ENCODE data around the gene SLC44A5. TPM values are rescaled to one million over a fixed set of nuclear protein-coding genes. Genes with fewer than 3 reads are reported as not detected.
"Not testable (repeated sequence)": the region's sequence is repeated elsewhere in the genome, so short reads cannot be mapped to it uniquely, and the experiment has no call there.

SLC44A5 gene
- total RNA-seq, 1 donor from 2014 or later: 0.21 TPM

GRCh38 chr1:75612976-75613375 lies 2.1 kb upstream of the SLC44A5 start:
- TF ChIP-seq, protein P1, sequence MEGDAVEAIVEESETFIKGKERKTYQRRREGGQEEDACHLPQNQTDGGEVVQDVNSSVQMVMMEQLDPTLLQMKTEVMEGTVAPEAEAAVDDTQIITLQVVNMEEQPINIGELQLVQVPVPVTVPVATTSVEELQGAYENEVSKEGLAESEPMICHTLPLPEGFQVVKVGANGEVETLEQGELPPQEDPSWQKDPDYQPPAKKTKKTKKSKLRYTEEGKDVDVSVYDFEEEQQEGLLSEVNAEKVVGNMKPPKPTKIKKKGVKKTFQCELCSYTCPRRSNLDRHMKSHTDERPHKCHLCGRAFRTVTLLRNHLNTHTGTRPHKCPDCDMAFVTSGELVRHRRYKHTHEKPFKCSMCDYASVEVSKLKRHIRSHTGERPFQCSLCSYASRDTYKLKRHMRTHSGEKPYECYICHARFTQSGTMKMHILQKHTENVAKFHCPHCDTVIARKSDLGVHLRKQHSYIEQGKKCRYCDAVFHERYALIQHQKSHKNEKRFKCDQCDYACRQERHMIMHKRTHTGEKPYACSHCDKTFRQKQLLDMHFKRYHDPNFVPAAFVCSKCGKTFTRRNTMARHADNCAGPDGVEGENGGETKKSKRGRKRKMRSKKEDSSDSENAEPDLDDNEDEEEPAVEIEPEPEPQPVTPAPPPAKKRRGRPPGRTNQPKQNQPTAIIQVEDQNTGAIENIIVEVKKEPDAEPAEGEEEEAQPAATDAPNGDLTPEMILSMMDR (IDR thresholded peaks at IDR 0.05): no peak
- peaks cover 19% of the 10 kb centered on the region for H3K4me1 Mint-ChIP-seq (ENCODE audit: unreplicated experiment)
- DNase-seq (ENCODE audit: extremely low spot score, unreplicated experiment): no peak
- H3K36me3 Mint-ChIP-seq (ENCODE audit: unreplicated experiment): no peaks in the 10 kb centered on the region
- H3K4me3 Mint-ChIP-seq (ENCODE audit: unreplicated experiment): no peak overlapping the region
- no peaks in the 10 kb centered on the region for H3K9me3 Mint-ChIP-seq (ENCODE audit: unreplicated experiment)
- peaks cover 64% of the 10 kb centered on the region for H3K27me3 Mint-ChIP-seq (ENCODE audit: unreplicated experiment)
- H3K27ac Mint-ChIP-seq (ENCODE audit: unreplicated experiment): no peak overlapping the region

GRCh38 chr1:75602486-75602885 lies 8.4 kb downstream of the SLC44A5 start:
- TF ChIP-seq, protein P1 (IDR thresholded peaks at IDR 0.05): no peak
- Mint-ChIP-seq H3K27me3 (ENCODE audit: unreplicated experiment) (peaks cover 2% of the 10 kb centered on the region), H3K9me3 (ENCODE audit: unreplicated experiment) (peaks cover 4% of the 10 kb centered on the region), H3K4me1 (ENCODE audit: unreplicated experiment) (no peaks in the 10 kb centered on the region), H3K27ac (ENCODE audit: unreplicated experiment) (no peak overlapping the region), H3K36me3 (ENCODE audit: unreplicated experiment) (no peaks in the 10 kb centered on the region), H3K4me3 (ENCODE audit: unreplicated experiment) (no peak overlapping the region)
- no peak for DNase-seq (ENCODE audit: extremely low spot score, unreplicated experiment)

DNA sequence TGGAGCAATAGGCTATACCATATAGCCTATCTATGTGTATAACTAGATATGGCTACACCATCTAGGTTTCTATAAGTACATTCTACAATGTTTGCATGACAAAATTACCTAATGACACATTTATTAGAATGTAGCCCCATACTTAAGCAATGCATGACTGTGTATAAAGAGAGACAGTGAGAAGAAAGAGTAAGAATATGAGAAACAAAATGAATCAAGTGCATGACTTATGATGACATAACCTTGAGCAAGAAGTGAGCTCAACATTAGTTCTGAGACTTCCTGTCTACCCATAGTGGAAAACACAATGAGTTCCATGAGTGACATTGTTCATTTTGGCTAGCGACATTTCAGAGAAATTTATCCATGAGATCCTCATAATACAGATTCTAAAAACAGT lies 10.1 kb downstream of the SLC44A5 start:
- no peak for DNase-seq (ENCODE audit: extremely low spot score, unreplicated experiment)
- Mint-ChIP-seq H3K36me3 (ENCODE audit: unreplicated experiment) (no peaks in the 10 kb centered on the region), H3K9me3 (ENCODE audit: unreplicated experiment) (peaks cover 4% of the 10 kb centered on the region), H3K4me1 (ENCODE audit: unreplicated experiment) (no peaks in the 10 kb centered on the region), H3K4me3 (ENCODE audit: unreplicated experiment) (no peak overlapping the region), H3K27me3 (ENCODE audit: unreplicated experiment) (peaks cover 2% of the 10 kb centered on the region), H3K27ac (ENCODE audit: unreplicated experiment) (no peak overlapping the region)
- TF ChIP-seq, protein P1 (IDR thresholded peaks at IDR 0.05): no peak

- peaks cover 12% of the 10 kb centered on the region for H3K9me3 Mint-ChIP-seq (ENCODE audit: unreplicated experiment)
- H3K27me3 Mint-ChIP-seq (ENCODE audit: unreplicated experiment): peaks cover 2% of the 10 kb centered on the region
- TF ChIP-seq, protein P1 (IDR thresholded peaks at IDR 0.05): no peak
- H3K4me1 Mint-ChIP-seq (ENCODE audit: unreplicated experiment): no peaks in the 10 kb centered on the region
- H3K4me3 Mint-ChIP-seq (ENCODE audit: unreplicated experiment): no peak overlapping the region
- H3K27ac Mint-ChIP-seq (ENCODE audit: unreplicated experiment): no peak overlapping the region
- no peaks in the 10 kb centered on the region for H3K36me3 Mint-ChIP-seq (ENCODE audit: unreplicated experiment)
- DNase-seq (ENCODE audit: extremely low spot score, unreplicated experiment): no peak
These were observed 16.6 kb downstream of the SLC44A5 start for GRCh38 chr1:75594327-75594726.

GRCh38 chr1:75593457-75593856 lies 17.5 kb downstream of the SLC44A5 start:
- not testable (repeated sequence) for H3K4me3 Mint-ChIP-seq (ENCODE audit: unreplicated experiment); H3K27ac Mint-ChIP-seq (ENCODE audit: unreplicated experiment); H3K27me3 Mint-ChIP-seq (ENCODE audit: unreplicated experiment); H3K4me1 Mint-ChIP-seq (ENCODE audit: unreplicated experiment); DNase-seq (ENCODE audit: extremely low spot score, unreplicated experiment); H3K36me3 Mint-ChIP-seq (ENCODE audit: unreplicated experiment)
- H3K9me3 Mint-ChIP-seq (ENCODE audit: unreplicated experiment): peaks cover 12% of the 10 kb centered on the region

DNA sequence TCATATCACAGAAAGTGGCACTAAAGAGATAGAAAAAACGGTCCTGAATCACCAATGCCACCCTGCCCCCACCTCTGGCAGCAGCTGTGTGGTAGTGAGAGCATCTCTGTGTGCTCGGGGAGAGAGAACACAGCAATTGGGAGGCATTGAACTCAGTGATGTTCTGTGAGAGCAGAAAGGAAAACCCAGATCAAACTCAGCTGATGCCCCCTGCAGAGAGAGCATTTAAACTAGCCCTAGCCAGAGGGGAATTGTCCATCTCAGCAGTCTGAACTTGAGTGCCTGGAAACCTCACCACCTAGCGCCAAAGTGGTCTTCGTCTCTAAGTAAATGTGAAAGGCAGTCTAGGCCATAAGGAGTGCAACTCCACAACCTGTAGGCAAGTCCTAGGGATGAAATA lies 21.3 kb downstream of the SLC44A5 start:
- Mint-ChIP-seq H3K4me1 (ENCODE audit: unreplicated experiment) (no peaks in the 10 kb centered on the region), H3K27me3 (ENCODE audit: unreplicated experiment) (no peaks in the 10 kb centered on the region), H3K36me3 (ENCODE audit: unreplicated experiment) (no peaks in the 10 kb centered on the region), H3K9me3 (ENCODE audit: unreplicated experiment) (peaks cover 12% of the 10 kb centered on the region), H3K27ac (ENCODE audit: unreplicated experiment) (no peak overlapping the region), H3K4me3 (ENCODE audit: unreplicated experiment) (no peak overlapping the region)
- TF ChIP-seq, protein P1 (IDR thresholded peaks at IDR 0.05): no peak
- no peak for DNase-seq (ENCODE audit: extremely low spot score, unreplicated experiment)
